ENCODE results near the gene RASSF5. TPM values are rescaled to one million over a fixed set of nuclear protein-coding genes. Genes with fewer than 3 reads are reported as not detected.

RASSF5 gene
- total RNA-seq, 1 experiment from 2014 or later = 0.68 TPM

DNA sequence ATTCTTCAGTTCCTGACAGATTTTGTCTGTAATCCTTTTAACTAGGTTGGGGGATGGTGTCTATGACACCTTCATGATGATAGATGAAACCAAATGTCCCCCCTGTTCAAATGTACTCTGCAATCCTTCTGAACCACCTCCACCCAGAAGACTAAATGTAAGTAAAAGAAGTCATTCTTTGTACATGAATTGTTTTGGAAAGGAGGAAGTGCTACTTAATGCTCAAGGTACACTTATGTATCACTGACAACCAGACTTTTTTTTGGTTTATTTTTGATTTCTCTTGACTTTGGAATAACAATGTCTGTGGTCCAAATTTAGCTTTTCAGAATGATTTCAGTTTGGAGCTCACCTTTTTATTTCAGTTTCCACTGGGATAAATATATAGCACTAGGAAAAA is 130.3 kb downstream of the RASSF5 start:
- in situ Hi-C loops (cut with HindIII; ENCODE audit: low sequenced_read_pairs) = no loop called here
- no peak for DNase-seq (ENCODE audit: low spot score)

Other genes with a start within 250 kb of the RASSF5 start
- 12.7 and 27.8 TPM in 2 replicates for gene IKBKE, start 37.1 kb upstream of the RASSF5 start, total RNA-seq (2014; rRNA removed; shearing (Covaris generic))
- gene EIF2D, start 104.9 kb downstream of the RASSF5 start, total RNA-seq (2014; rRNA removed; shearing (Covaris generic)) = 58.2 and 63.7 TPM in 2 replicates
- gene DYRK3, start 128.0 kb downstream of the RASSF5 start, total RNA-seq (2014; rRNA removed; shearing (Covaris generic)) = 22.2 and 24.1 TPM in 2 replicates
- gene MAPKAPK2, start 177.4 kb downstream of the RASSF5 start, total RNA-seq (2014; rRNA removed; shearing (Covaris generic)) = 25.7 and 32.7 TPM in 2 replicates

Measured in G401 (cell line).